NCI-H146 (cell line): ENCODE results near the gene FBXO8.
"Not testable (repeated sequence)": the region's sequence is repeated elsewhere in the genome, so short reads cannot be mapped to it uniquely, and the experiment has no call there.

ENCODE experiments used
- DNase-seq: peaks from one replicate; lab custom pipeline; 2025; lab: John Stamatoyannopoulos, UW

Gene FBXO8, protein sequence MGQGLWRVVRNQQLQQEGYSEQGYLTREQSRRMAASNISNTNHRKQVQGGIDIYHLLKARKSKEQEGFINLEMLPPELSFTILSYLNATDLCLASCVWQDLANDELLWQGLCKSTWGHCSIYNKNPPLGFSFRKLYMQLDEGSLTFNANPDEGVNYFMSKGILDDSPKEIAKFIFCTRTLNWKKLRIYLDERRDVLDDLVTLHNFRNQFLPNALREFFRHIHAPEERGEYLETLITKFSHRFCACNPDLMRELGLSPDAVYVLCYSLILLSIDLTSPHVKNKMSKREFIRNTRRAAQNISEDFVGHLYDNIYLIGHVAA

DNA sequence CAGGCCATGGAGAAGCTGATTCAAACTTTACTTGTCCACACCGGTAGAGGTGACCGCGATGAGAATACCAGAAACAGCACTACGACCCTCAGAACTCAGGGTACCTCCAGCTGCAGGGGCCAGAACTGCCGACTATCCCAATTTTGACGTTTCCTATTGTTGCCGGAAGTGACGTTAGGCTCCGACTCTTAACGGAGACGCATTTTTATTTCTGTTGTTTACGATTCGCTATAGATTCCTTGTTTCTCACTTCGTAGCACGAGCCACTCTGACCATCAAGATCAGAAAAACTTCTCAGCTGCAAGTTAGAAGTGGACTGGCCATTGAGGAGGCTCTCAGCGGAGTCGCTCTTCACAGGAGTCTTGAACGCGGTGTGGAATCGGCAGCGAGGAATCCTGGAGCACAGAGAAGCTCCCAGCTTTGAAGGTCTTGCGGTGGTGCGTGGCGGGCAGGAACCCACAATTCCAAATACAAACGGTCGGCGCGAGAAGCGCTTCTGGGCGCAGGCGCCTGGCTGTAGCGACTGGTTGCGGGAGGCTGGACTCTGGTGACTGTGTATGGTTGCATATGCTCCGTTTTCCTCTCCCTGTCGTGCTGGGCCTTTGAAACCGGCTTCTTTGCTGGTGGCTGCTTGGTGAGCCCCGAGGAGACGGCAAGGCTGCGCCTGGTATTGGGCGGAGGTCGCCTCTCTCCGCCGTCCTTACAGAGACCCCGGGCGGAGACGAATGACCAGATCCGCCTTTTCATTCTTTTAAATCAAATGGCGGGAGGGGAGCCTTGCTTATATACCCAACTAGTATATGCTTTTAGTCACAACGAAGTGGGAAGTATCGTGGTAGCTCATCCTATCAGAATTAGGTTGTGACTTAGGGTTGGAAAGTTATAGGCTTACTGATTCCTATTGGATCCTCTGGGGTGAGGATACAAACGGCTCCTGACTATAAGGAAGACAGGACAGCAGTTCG, at the start of gene FBXO8, which contains the start of gene CEP44:
Gene FBXO8 (minus strand): TSS at position 161 of the 965 bp plus-strand sequence. CDS start 20,575 bp downstream, outside the sequence.
Gene CEP44 (plus strand): TSS at position 405 of the 965 bp plus-strand sequence. CDS start 15,211 bp downstream, outside the sequence.
- peak; percentile 67 for DNase-seq

DNA sequence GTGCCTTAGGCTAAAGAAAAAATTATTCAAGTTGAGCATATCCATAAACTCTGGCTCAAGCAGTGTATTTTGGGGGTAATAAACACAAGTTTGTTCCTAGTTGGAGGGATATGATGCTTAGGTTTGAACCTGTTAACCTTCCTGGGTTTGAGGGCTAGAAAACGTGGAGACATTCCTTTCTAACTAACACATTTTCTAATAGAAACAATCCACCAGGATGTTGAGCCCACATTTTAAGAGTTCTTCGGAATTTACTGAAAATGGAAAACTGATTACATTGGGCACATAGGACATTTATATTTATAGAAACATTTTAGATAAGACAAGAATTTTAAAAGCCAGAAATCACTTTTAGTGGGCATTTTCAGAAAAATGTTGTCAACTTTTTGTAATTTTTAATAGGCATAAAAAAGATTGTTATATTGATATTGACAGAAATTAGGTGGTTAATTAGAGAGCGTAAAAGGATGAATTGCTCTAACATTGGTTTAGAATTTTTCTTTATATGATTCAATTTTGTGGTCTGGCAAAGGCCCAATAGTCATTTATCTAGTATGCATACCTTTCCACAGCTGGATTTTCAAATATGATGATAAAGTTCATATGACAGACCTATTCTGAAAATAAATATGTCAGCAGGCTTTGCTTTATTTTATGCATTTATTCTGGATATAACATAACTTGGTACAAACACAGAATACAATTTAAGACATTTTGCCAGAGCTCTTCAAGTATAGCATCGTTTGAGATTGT, 49.5 kb upstream of the FBXO8 start:
- no peak for DNase-seq

- DNase-seq: no peak
Measured at GRCh38 chr4:174324725-174325124, 41.3 kb upstream of the FBXO8 start.

DNA sequence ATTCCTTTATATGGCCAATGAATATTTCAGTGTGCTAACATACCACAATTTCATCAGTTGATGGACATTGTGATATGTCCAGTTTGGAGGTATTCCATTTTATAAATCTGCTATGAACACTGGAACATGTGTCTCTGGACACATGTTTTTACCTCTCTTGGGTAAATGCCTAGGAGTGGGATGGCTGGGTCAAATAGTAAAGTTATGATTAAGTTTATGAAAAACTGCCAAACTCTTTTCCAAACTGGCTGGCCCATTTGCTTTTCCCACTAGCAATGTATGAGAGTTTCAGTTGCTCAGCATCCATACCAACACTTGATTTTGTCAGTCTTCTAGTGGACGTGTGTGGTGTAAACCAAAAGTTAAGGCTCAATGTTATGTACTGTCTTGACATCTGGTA, 40.8 kb upstream of the FBXO8 start:
- DNase-seq: no peak

GRCh38 chr4:174320494-174321199, 37.2 kb upstream of the FBXO8 start:
- DNase-seq: no peak

DNA sequence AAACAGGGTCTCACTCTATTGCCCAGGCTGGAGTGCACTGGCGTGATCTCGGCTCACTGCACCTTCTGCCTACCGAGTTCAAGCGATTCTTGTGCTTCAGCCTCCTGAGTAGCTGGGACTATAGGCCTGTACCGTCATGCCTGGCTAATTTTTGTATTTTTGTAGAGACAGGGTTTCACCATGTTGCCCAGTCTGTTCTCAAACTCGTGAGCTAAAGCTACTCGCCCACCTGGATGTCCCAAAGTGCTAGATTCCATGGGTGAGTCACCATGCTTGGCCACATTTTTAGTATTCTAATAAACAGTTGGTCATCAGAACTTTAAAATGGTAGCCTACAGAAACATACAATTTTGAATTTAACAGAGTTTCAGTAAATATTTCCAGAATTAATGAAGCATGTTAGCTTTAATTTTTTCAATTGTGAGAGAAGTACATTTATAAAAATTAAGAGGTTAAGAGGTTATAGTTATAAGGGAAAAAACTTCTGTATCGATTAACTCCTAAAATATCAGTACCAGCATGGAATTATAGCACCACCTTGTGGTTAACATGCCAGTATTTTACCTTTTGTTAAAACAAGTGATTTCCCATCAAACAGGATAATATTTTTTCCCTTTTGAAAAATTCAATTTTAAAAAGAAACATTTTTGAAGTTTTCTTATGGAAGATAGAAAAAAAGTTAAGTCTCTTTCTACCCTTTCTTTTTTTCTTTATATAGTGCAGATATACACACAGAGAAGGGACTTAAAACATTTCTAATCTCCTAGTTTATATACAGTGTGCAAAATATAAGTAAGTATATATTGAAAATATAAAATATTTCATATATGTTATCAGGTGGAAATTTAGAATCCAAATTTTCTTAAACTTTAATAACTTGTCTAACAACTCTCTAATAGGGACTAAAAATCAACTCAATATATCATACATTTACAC, 35.6 kb upstream of the FBXO8 start:
- peak; percentile 30 for DNase-seq

DNA sequence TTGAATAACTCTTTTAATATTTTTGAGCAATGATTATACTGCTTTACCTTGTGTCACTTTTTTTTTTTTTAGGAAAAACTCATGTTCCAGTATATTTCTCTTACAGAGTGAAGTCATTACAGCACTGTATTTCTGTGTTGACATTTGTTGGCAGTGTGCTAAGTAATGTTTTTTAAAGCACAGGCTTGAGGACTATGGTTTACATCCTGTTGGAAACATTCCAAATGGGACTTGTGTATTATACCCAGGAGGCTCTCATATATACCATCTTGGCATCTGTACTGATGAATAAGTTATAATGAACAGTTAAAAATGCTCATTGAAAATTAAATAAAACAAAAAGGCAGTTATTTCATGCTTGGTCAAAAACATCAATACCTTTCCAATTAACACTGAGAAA, 34.1 kb upstream of the FBXO8 start:
- no peak for DNase-seq

- no peak for DNase-seq
Measured at GRCh38 chr4:174316954-174317353, 33.5 kb upstream of the FBXO8 start.

DNA sequence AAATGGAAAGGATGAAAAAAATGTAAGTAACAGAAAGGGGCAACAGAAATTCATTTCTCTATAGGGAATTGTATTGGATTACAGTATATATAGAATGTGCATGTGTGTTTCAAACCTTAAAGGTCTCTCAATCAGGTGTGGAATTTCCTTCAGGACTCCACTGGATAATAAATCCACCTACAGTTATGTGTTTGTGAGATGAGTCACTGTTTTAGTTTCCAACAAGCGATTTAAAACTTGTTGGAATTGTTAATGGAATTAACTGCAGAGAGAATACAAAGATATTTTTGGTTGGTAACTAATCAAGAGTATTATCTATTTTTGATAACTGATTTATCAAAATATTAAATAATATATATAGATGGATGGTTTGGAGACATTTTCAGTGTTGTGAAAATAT, 33.1 kb upstream of the FBXO8 start:
- no peak for DNase-seq

GRCh38 chr4:174314770-174315169, 31.3 kb upstream of the FBXO8 start:
- no peak for DNase-seq

DNA sequence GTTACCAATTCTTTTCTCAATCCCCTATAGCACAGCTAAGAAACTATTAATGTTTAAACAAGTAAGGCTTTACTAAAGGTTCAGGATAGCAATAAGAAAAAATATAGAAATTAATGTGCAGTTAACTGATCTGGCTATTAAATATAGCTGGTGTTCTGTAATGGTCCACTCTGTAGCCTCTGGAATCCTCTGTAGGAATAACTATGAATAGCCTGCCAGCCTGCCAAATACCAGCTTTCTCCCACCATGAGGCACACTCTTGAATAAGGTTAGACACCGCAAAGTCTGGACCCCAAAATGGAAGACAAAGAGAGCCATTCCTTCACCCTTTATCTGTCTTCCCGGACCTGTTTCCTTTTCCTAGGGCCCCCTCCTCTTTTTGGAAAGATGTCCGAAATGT, 30.8 kb upstream of the FBXO8 start:
- DNase-seq: no peak

DNA sequence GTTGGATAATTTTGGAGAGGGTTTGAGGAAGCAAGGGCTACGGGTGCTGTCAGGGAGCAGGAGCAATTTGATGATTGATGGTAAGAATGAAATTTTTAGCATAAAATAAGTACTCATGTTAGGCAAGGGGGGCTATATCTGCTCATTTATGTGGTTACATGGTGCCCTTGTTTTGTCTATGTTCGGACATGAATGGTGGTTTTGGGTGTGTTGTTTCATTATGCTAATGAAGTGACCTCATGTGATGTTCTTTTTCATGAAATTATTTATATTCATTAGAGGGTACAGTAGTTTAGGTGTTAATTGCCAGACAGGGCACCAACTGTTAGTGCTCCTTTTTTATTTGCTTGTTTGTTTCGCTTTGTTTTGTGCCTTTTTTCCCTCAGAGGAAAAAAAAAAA, 29.5 kb upstream of the FBXO8 start:
- DNase-seq: no peak

DNA sequence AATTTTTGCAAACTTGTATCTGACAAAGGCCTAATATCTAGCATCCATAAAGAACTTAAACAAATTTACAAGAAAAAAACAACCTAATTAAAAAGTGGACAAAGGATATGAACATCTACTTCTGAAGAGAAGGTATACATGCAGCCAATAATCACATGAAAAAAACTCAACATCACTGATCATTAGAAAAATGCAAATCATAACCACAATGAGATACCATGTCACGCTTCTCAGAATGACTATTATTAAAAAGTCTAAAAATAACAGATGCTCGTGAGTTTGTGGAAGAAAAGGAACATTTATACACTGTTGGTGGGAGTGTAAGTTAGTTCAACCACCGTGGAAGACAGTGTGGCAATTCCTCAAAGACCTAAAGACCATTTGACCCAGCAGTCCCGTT, 24.2 kb upstream of the FBXO8 start:
- no peak for DNase-seq

DNA sequence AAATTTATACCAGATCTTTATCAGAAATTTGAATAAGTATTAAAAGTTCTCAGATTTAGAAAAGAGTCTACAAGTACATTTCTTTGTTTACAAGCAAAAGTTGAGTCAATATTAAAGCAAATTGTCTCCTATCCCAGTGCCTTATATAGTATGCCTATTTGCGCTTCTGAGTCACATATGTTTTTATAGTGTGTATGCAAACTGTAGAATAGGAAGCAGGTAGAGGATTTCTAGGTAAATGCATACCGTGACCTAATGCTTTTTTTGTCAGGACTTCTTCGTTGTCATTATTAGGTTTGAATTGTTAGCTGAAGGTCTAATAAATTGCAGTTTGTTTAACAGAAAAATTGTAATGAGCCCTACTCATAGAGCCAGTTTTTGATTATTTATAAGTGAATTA, 22.5 kb upstream of the FBXO8 start:
- DNase-seq: no peak

DNA sequence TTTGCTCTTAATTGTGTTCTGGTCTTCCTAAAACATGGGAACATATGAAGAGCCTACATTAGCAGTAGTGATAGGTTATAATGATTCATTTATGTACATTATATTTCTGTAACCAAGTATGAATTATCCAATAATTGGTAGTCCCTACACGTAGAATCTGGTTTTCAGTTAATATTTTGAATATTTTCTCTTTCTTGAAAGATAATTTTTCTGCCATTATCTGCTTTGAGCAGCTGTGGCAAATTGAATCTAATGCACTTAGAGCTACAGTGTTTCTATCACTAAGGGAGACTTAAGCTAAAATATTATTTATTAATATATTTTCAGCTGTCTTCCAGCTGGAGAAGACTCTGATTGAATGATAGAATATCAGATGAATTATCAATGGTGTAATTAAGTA, 21.2 kb upstream of the FBXO8 start:
- no peak for DNase-seq

DNA sequence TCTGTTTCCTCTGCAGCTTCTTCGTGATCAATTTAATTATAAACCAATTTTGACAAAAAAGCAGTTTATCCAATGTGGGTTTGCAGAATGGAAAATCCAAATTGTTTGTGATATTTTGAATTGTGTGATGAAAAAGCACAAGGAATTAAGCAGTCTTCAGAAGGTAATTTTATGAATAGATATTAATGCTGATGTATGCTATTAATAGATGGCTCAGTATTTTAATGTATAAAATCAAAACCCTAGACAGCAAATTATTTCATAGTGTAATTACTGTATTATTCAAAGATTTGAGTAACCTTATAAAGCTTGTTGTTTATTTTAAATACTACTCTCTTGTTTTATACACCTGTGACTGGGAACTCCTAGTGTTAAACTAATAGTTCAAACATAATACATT, 20.2 kb upstream of the FBXO8 start:
- DNase-seq: no peak

DNA sequence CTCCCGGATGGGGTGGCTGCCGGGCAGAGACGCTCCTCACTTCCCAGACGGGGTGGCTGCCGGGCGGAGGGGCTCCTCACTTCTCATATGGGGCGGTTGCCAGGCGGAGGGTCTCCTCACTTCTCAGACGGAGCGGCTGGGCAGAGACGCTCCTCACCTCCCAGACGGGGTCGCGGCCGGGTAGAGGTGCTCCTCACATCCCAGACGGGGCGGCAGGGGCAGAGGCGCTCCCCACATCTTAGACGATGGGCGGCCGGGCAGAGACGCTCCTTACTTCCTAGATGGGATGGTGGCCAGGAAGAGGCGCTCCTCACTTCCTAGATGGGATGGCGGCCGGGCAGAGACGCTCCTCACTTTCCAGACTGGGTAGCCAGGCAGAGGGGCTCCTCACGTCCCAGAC, 11.7 kb upstream of the FBXO8 start:
- not testable (repeated sequence) for DNase-seq

DNA sequence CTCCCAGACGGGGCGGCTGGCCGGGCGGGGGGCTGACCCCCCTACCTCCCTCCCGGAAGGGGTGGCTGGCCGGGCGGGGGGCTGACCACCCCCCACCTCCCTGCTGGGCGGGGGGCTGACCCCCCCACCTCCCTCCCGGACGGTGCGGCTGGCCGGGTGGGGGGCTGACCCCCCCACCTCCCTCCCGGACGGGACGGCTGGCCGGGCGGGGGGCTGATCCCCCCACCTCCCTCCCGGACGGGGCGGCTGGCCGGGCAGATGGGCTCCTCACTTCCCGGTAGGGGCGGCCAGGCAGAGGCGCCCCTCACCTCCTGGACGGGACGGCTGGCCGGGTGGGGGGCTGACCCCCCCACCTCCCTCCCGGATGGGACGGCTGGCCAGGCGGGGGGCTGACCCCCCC, 11.2 kb upstream of the FBXO8 start:
- not testable (repeated sequence) for DNase-seq

GRCh38 chr4:174292473-174292872, 9.0 kb upstream of the FBXO8 start:
- no peak for DNase-seq

DNA sequence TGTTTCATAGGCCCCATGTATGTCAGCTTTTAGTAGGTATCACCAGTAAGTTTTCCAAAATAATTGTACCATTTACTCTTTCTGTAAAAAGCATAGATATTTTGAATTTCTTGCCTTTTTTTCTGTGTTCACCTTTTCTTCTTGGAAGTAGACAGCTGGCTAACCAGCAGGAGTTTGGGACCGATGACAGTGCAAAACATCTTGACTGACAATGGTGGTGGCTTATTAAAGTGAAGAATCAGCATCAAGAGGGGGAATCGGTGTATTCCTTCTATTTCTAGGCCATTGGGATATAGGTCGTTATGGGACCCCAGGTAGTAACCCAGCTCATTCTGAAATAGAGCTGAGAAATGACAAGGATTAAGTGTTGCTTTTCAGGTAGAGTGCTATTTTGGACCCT, 3.4 kb upstream of the FBXO8 start:
- no peak for DNase-seq

DNA sequence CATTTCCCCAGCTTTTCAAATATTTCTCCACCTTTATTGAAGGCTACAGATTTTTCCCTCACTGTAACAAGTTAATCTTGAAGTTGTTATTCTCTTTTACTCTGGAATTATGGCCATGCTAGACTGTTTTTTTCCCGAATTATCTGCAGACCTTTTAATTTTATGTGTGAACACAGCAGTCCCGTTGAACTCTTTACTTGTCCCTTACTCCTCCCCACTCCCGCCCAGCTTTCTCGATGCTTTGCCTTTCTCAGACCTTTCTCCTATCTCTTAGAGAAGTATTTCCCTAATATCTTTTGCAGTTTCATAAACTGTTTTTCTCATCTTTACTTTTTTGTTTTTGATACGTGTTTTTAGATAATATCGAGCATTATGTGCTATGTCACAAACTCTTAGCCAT, 1.0 kb upstream of the FBXO8 start:
- no peak for DNase-seq
